ENCODE measurements around the gene ZNRF3.

ZNRF3 gene

GRCh38 chr22:28910569-28911303 is 27.4 kb downstream of the ZNRF3 start:
- POLR2A ChIA-PET (ENCODE audit: low non-redundant PET), result no interaction called here
- DNase-seq (ENCODE audit: low spot score), result no peak
- CTCF ChIA-PET, result no interaction called here
- no peak for TF ChIP-seq CTCF (conservative IDR thresholded peaks at IDR 0.05; ENCODE audit: low read depth)
- no peak overlapping the region for H3K27ac ChIP-seq

DNA sequence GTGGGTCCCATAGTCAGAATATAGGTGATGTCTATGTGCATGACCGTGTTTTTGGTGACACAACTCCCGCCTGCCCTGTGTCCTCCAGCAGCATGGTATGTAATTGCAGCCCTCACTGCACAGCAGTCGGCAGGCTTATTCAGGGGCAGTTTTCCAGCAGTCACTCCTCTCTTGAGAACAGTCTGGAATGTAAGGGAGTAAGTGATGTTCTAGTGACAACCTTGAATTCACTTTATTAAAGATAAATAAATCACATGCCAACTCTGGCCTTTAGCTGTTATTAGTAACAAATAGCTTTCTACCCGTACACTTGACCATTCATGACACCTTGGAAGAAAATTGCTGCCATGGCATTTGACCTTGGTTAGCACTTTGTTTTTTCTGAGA is 27.9 kb downstream of the ZNRF3 start:
- ChIA-PET POLR2A (ENCODE audit: low non-redundant PET) (no interaction called here), CTCF (no interaction called here)
- no peak overlapping the region for H3K27ac ChIP-seq
- DNase-seq (ENCODE audit: low spot score), result no peak
- TF ChIP-seq CTCF (conservative IDR thresholded peaks at IDR 0.05; ENCODE audit: low read depth), result no peak

DNA sequence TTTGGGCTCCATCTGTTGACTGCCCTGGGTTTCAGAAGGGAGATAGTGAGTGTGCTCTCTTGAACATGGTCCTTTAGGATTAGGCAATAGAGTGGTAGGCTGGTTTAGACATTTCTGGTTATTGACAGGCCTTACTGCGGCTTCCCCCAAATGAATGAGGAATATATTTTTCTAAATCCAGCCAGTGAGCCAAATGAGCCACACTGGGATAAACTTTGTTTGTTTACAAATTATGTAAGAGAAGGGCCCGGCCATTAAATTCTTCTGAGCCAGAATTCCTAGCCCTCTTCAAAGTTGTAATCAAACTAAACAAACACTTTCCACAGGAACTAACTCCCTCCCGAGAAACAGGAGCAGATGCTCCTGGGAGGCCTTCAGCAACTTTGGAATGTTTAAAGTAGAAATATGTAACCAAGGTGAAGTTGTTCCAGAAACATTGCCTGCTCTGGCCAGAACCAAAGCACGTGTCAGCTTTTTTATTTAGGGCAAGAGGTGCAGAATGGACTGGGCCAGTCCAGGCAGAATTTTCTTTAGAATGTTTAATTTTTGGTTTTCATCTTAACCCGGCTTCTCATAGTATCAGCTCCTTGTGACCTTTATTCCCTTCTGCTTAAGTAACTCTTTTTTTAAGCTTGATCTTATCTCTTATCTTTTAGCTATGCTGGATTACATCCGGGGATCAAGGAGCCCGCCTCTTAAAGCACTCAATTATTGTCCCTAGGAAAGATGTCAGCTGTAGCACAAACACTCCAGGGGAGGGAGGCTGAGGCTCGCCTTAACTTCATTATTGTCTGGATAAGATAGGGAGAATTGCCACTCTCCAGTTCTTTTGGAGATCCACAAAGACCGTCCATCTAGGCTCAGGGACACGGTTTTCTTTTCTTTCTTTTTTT is 28.7 kb downstream of the ZNRF3 start:
- CTCF ChIA-PET, result no interaction called here
- no peak for TF ChIP-seq CTCF (conservative IDR thresholded peaks at IDR 0.05; ENCODE audit: low read depth)
- POLR2A ChIA-PET (ENCODE audit: low non-redundant PET), result no interaction called here
- no peak overlapping the region for H3K27ac ChIP-seq
- DNase-seq (ENCODE audit: low spot score), result no peak

GRCh38 chr22:28914201-28914600 is 30.8 kb downstream of the ZNRF3 start:
- no peak for TF ChIP-seq CTCF (conservative IDR thresholded peaks at IDR 0.05; ENCODE audit: low read depth)
- DNase-seq (ENCODE audit: low spot score), result no peak
- ChIA-PET CTCF (no interaction called here), POLR2A (ENCODE audit: low non-redundant PET) (no interaction called here)
- H3K27ac ChIP-seq, result no peak overlapping the region

DNA sequence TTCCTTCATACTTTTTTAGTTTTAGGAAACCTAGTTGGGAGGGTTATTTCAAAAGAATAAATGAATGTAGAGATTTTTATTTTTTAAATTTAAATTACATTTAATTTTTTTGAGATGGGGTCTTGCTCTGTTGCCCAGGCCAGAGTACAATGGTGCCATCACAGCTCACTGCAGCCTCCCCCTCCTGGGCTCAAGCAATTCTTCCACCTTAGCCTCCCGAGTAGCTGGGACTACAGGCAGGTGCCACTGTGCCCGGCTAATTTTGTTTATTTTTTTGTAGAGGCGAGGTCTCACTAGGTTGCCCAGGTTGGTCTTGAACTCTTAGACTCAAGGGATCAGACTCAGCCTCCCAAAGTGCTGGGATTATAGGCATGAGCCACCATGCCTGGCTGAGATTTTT is 32.6 kb downstream of the ZNRF3 start:
- POLR2A ChIA-PET (ENCODE audit: low non-redundant PET), result no interaction called here
- no peak for TF ChIP-seq CTCF (conservative IDR thresholded peaks at IDR 0.05; ENCODE audit: low read depth)
- H3K27ac ChIP-seq, result no peak overlapping the region
- DNase-seq (ENCODE audit: low spot score), result no peak
- CTCF ChIA-PET, result no interaction called here

GRCh38 chr22:28917747-28918549 is 34.6 kb downstream of the ZNRF3 start:
- ChIA-PET POLR2A (ENCODE audit: low non-redundant PET) (no interaction called here), CTCF (no interaction called here)
- no peak for TF ChIP-seq CTCF (conservative IDR thresholded peaks at IDR 0.05; ENCODE audit: low read depth)
- H3K27ac ChIP-seq, result no peak overlapping the region
- DNase-seq (ENCODE audit: low spot score), result no peak
